Activated T-helper 9 cell treated with anti-CD3 and anti-CD28 coated beads, Interleukin-2, amount 50 U/mL, for 16 hours (primary cell): ENCODE measurements around the gene ASF1B.

Source experiments
- DNase-seq: peaks from one replicate; pipeline ENCODE4 v3.0.0-alpha.2; 2020; ENCODE audit warnings: low read depth

ASF1B gene

GRCh38 chr19:14135985-14136508, 342 bp downstream of the ASF1B start:
- no peak for DNase-seq

GRCh38 chr19:14135355-14135754, 1.0 kb downstream of the ASF1B start:
- DNase-seq, result no peak

- no peak for DNase-seq
These were observed 8.4 kb downstream of the ASF1B start for GRCh38 chr19:14127929-14128509.

- no peak for DNase-seq
These were observed 9.2 kb downstream of the ASF1B start for GRCh38 chr19:14127176-14127575.

- no peak for DNase-seq
These were observed 13.5 kb downstream of the ASF1B start for GRCh38 chr19:14122924-14123323.

GRCh38 chr19:14120497-14120780, 15.9 kb downstream of the ASF1B start:
- DNase-seq, result no peak

- DNase-seq, result no peak
These were observed 16.5 kb downstream of the ASF1B start for GRCh38 chr19:14119644-14120496.

GRCh38 chr19:14119146-14119545, 17.2 kb downstream of the ASF1B start:
- DNase-seq, result no peak

GRCh38 chr19:14118165-14119051, 18.0 kb downstream of the ASF1B start:
- DNase-seq, result no peak

GRCh38 chr19:14117668-14118164, 18.7 kb downstream of the ASF1B start, which contains the start of gene PRKACA:
TSS of gene PRKACA (minus strand) at chr19:14117762. CDS start at chr19:14117547, 215 bp downstream.
- peak; percentile 98 for DNase-seq

- DNase-seq, result no peak
These were observed 19.3 kb downstream of the ASF1B start for GRCh38 chr19:14116918-14117578.

GRCh38 chr19:14116525-14116917, 19.9 kb downstream of the ASF1B start:
- DNase-seq, result no peak

- no peak for DNase-seq
These were observed 20.6 kb downstream of the ASF1B start for GRCh38 chr19:14115756-14116155.

- peak; percentile 43 for DNase-seq
These were observed 21.5 kb downstream of the ASF1B start for GRCh38 chr19:14114854-14115253.

- no peak for DNase-seq
These were observed 21.9 kb downstream of the ASF1B start for GRCh38 chr19:14114439-14114838.

- peak; percentile 27 for DNase-seq
These were observed 22.5 kb downstream of the ASF1B start for GRCh38 chr19:14113762-14114414.

- no peak for DNase-seq
These were observed 23.5 kb downstream of the ASF1B start for GRCh38 chr19:14112809-14113385.

- DNase-seq, result no peak
These were observed 24.2 kb downstream of the ASF1B start for GRCh38 chr19:14112051-14112808.

- no peak for DNase-seq
These were observed 24.9 kb downstream of the ASF1B start for GRCh38 chr19:14111486-14111885.

GRCh38 chr19:14110650-14111049, 25.7 kb downstream of the ASF1B start:
- DNase-seq, result no peak
